ENCODE data around the gene RPL10.

The RPL10 gene

GRCh38 chrX:154362085-154362742, 36.0 kb upstream of the RPL10 start:
- DNase-seq (ENCODE audit: low spot score) = no peak

- DNase-seq (ENCODE audit: low spot score) = no peak
These were observed 34.3 kb upstream of the RPL10 start for GRCh38 chrX:154363706-154364439.

GRCh38 chrX:154365052-154365600, 33.1 kb upstream of the RPL10 start:
- DNase-seq (ENCODE audit: low spot score) = no peak

- no peak for DNase-seq (ENCODE audit: low spot score)
These were observed 32.0 kb upstream of the RPL10 start for GRCh38 chrX:154365997-154366665.

GRCh38 chrX:154366666-154367055, 31.5 kb upstream of the RPL10 start:
- DNase-seq (ENCODE audit: low spot score) = no peak

- no peak for DNase-seq (ENCODE audit: low spot score)
These were observed 30.5 kb upstream of the RPL10 start for GRCh38 chrX:154367474-154368308.

- peak; percentile 83 for DNase-seq (ENCODE audit: low spot score)
These were observed 29.3 kb upstream of the RPL10 start for GRCh38 chrX:154368630-154369448.

- peak; percentile 81 for DNase-seq (ENCODE audit: low spot score)
These were observed 28.5 kb upstream of the RPL10 start for GRCh38 chrX:154369449-154370299.

GRCh38 chrX:154370300-154371016, 27.7 kb upstream of the RPL10 start:
- DNase-seq (ENCODE audit: low spot score) = no peak

GRCh38 chrX:154371017-154371788, 27.0 kb upstream of the RPL10 start:
- peak; percentile 82 for DNase-seq (ENCODE audit: low spot score)

GRCh38 chrX:154371789-154372300, 26.3 kb upstream of the RPL10 start:
- DNase-seq (ENCODE audit: low spot score) = no peak

- DNase-seq (ENCODE audit: low spot score) = peak; percentile 65
These were observed 25.6 kb upstream of the RPL10 start for GRCh38 chrX:154372612-154373022.

GRCh38 chrX:154373340-154374306, 24.6 kb upstream of the RPL10 start:
- DNase-seq (ENCODE audit: low spot score) = peak; percentile 68

- no peak for DNase-seq (ENCODE audit: low spot score)
These were observed 23.6 kb upstream of the RPL10 start, which contains the start of gene FLNA for GRCh38 chrX:154374313-154375155. Gene FLNA (minus strand): TSS chrX:154374634. CDS start chrX:154371245, 3,389 bp downstream.

- no peak for DNase-seq (ENCODE audit: low spot score)
These were observed 23.0 kb upstream of the RPL10 start for GRCh38 chrX:154375156-154375504.

GRCh38 chrX:154376774-154377173, 21.4 kb upstream of the RPL10 start:
- no peak for DNase-seq (ENCODE audit: low spot score)
